Activated T-helper 1 cell treated with anti-CD3 and anti-CD28 coated beads, Interleukin-12 subunit alpha, Interleukin-12 subunit beta, Interleukin-2, Interleukin-4 antibody, amounts not matched to agents 30 ng/mL and 10 ng/mL and 1 ng/mL, durations not matched to agents 14 hours and 24 hours and 36 hours (primary cell): Measurements from ENCODE around the gene IQCM. TPM values are rescaled to one million over a fixed set of nuclear protein-coding genes. Genes with fewer than 3 reads are reported as not detected.

Experiments used
- DNase-seq: peaks from one replicate; pipeline ENCODE4 v3.0.0; 2021; ENCODE audit warnings: low spot score
- H3K27ac Mint-ChIP-seq: one replicate; pipeline ENCODE4 v1.8.0; 2021; ENCODE audit warnings: mild to moderate bottlenecking, mixed read lengths
- H3K27me3 Mint-ChIP-seq: one replicate; pipeline ENCODE4 v1.8.0; 2022; ENCODE audit warnings: mild to moderate bottlenecking, moderate library complexity, mixed read lengths; ENCODE audit not compliant: insufficient read depth
- H3K36me3 Mint-ChIP-seq: one replicate; pipeline ENCODE4 v1.8.0; 2021; ENCODE audit warnings: low read depth, mixed read lengths
- H3K4me1 Mint-ChIP-seq: one replicate; pipeline ENCODE4 v1.8.0; 2021; ENCODE audit warnings: low read depth, mixed read lengths
- H3K4me3 Mint-ChIP-seq: one replicate; pipeline ENCODE4 v1.8.0; 2021; ENCODE audit warnings: mild to moderate bottlenecking, moderate library complexity, mixed read lengths
- H3K9me3 Mint-ChIP-seq: one replicate; pipeline ENCODE4 v1.8.0; 2021; ENCODE audit warnings: mixed read lengths
- intact Hi-C: fragments of 100-400 bp; cut with micrococcal nuclease; formaldehyde crosslinking; loops from one replicate; pipeline ENCODE4 v1.15.1; 2024
- total RNA-seq: library from RNA; stranded (reverse); gene quantifications from 2 replicates; pipeline ENCODE4 v1.2.3, GENCODE V29; 2022

IQCM gene
- total RNA-seq, 1 donor from 2014 or later, result not detected

DNA sequence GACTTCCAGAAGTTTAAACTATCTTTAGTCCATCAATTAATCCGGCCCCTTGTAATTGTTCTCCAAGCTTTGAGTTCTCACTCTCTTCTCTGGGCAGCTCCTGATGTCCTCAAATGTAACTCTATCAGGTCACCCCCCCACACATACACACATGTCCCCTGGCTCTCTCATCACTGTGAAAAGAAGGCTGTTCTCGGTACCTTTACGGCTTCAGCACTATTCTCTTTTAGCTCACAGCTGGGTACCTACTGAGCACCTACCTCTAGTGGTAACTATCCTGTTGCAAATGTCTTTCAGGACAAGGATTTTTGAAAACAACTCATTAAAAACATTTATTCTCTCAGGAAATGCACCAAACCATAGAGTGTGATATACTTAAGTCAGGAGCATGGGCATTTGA is 115.4 kb downstream of the IQCM start:
- Mint-ChIP-seq H3K27me3 (no peaks in the 10 kb centered on the region), H3K27ac (no peak overlapping the region), H3K4me1 (no peaks in the 10 kb centered on the region), H3K9me3 (no peaks in the 10 kb centered on the region), H3K4me3 (no peak overlapping the region), H3K36me3 (no peaks in the 10 kb centered on the region)
- no peak for DNase-seq
- intact Hi-C loops, result no loop called here

- DNase-seq, result no peak
- Mint-ChIP-seq H3K36me3 (no peaks in the 10 kb centered on the region), H3K27me3 (no peaks in the 10 kb centered on the region), H3K9me3 (no peaks in the 10 kb centered on the region), H3K27ac (no peak overlapping the region), H3K4me3 (no peak overlapping the region), H3K4me1 (no peaks in the 10 kb centered on the region)
- intact Hi-C loops, result no loop called here
Measured at GRCh38 chr4:149699642-149700041, 116.0 kb downstream of the IQCM start.

- no peak for DNase-seq
- intact Hi-C loops, result no loop called here
- Mint-ChIP-seq H3K27ac (no peak overlapping the region), H3K4me3 (no peak overlapping the region), H3K36me3 (no peaks in the 10 kb centered on the region), H3K4me1 (no peaks in the 10 kb centered on the region), H3K27me3 (no peaks in the 10 kb centered on the region), H3K9me3 (no peaks in the 10 kb centered on the region)
Measured at GRCh38 chr4:149690726-149691125, 124.9 kb downstream of the IQCM start.

GRCh38 chr4:149684516-149684915 is 131.1 kb downstream of the IQCM start:
- Mint-ChIP-seq H3K27ac (no peak overlapping the region), H3K27me3 (no peaks in the 10 kb centered on the region), H3K4me1 (no peaks in the 10 kb centered on the region), H3K36me3 (no peaks in the 10 kb centered on the region), H3K4me3 (no peak overlapping the region), H3K9me3 (no peaks in the 10 kb centered on the region)
- DNase-seq, result no peak
- intact Hi-C loops, result no loop called here

DNA sequence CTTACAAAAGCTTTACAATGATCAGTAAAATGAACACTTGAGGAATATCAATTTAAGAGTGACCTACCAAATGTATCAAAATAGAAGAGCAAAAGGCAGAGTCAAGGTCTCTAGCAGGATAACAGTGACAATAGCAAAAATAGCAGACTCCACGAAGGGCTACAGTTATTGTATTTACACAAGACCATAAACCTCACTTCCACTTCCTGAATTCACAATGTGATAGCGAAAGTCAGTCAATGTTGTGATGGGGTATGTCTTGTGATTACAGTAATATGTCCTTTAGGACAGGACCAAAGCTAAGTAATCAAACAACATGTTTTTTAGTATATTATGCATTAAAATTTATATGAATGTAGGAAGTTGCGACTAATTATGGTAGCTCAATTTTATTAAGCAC is 139.6 kb downstream of the IQCM start:
- Mint-ChIP-seq H3K4me3 (no peak overlapping the region), H3K27ac (no peak overlapping the region), H3K4me1 (no peaks in the 10 kb centered on the region), H3K27me3 (no peaks in the 10 kb centered on the region), H3K9me3 (no peaks in the 10 kb centered on the region), H3K36me3 (no peaks in the 10 kb centered on the region)
- DNase-seq, result no peak
- intact Hi-C loops, result no loop called here

GRCh38 chr4:149645790-149646189 is 169.9 kb downstream of the IQCM start:
- no peak for DNase-seq
- Mint-ChIP-seq H3K9me3 (peaks cover 3% of the 10 kb centered on the region), H3K27me3 (no peaks in the 10 kb centered on the region), H3K4me3 (no peak overlapping the region), H3K27ac (no peak overlapping the region), H3K36me3 (no peaks in the 10 kb centered on the region), H3K4me1 (no peaks in the 10 kb centered on the region)
- intact Hi-C loops, result no loop called here

GRCh38 chr4:149638073-149638472 is 177.6 kb downstream of the IQCM start:
- Mint-ChIP-seq H3K27me3 (no peaks in the 10 kb centered on the region), H3K36me3 (no peaks in the 10 kb centered on the region), H3K4me3 (no peak overlapping the region), H3K9me3 (no peaks in the 10 kb centered on the region), H3K4me1 (no peaks in the 10 kb centered on the region), H3K27ac (no peak overlapping the region)
- no peak for DNase-seq
- intact Hi-C loops, result no loop called here

DNA sequence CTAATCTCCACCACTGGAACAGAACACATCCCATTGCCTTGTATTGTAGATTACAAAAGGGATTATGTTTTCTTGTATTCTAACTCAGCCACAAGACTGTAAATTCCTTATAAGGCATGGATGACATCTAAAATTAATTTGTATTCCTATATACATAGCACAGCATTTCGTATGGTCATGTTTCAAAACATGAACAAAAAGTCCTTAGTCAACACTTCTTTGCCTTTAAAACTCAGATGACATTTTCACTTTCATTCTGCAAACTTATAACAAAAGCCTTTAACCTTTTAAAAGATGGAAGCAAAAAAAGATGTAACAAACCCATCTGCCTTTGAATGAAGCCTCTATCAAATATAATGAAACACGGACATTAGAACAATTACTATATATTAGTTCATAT is 181.3 kb downstream of the IQCM start:
- no peak overlapping the region for H3K4me3 Mint-ChIP-seq
- no peak for DNase-seq
- H3K27me3 Mint-ChIP-seq, result no peaks in the 10 kb centered on the region
- H3K36me3 Mint-ChIP-seq, result no peaks in the 10 kb centered on the region
- H3K4me1 Mint-ChIP-seq, result no peaks in the 10 kb centered on the region
- no peak overlapping the region for H3K27ac Mint-ChIP-seq
- H3K9me3 Mint-ChIP-seq, result no peaks in the 10 kb centered on the region
- intact Hi-C loops, result no loop called here

- Mint-ChIP-seq H3K4me3 (no peak overlapping the region), H3K27ac (no peak overlapping the region), H3K27me3 (no peaks in the 10 kb centered on the region), H3K9me3 (no peaks in the 10 kb centered on the region), H3K36me3 (no peaks in the 10 kb centered on the region), H3K4me1 (no peaks in the 10 kb centered on the region)
- no peak for DNase-seq
- intact Hi-C loops, result no loop called here
Measured at GRCh38 chr4:149631629-149632028, 184.0 kb downstream of the IQCM start.

GRCh38 chr4:149630064-149630463 is 185.6 kb downstream of the IQCM start:
- intact Hi-C loops, result no loop called here
- Mint-ChIP-seq H3K36me3 (no peaks in the 10 kb centered on the region), H3K9me3 (no peaks in the 10 kb centered on the region), H3K4me3 (no peak overlapping the region), H3K4me1 (no peaks in the 10 kb centered on the region), H3K27me3 (no peaks in the 10 kb centered on the region), H3K27ac (no peak overlapping the region)
- DNase-seq, result no peak

DNA sequence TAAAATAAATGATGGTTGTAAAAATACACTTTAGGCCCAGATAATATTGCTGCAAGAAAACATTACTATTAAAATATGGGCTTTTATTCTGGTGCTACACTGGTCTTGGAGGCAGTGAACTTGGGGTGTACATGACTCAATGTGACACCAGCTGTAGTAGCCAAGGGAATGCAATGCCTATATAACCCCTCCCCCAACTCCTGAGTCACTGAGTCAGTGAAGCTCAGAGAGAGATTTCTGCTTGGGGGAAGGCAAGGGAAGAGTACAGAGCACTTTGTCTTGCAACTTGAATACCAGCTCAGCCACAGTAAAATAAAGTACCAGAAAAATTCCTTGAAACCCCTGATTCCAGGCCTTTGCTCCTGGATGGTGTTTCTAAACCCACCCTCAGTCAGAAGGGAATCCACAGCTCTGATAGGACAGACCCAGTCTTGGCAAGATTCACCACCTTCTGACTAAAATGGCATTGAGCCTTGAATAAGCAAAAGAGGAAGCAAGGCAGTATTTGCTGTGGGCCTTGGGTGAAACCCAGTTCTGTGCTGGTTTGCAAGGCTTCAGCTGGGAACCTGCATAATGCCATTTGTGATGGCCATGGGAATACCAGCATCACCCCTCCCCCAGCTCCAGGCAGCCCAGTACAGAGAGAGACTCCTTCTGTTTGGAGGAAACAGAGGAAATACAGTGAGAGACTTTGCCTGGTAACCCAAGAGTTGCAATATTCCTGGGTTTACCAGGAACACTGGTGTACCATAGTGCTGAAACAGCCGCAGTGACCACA is 209.9 kb downstream of the IQCM start:
- intact Hi-C loops, result no loop called here
- Mint-ChIP-seq H3K27me3 (no peaks in the 10 kb centered on the region), H3K4me3 (no peak overlapping the region), H3K36me3 (no peaks in the 10 kb centered on the region), H3K4me1 (no peaks in the 10 kb centered on the region), H3K9me3 (peaks cover 5% of the 10 kb centered on the region), H3K27ac (no peak overlapping the region)
- no peak for DNase-seq

DNA sequence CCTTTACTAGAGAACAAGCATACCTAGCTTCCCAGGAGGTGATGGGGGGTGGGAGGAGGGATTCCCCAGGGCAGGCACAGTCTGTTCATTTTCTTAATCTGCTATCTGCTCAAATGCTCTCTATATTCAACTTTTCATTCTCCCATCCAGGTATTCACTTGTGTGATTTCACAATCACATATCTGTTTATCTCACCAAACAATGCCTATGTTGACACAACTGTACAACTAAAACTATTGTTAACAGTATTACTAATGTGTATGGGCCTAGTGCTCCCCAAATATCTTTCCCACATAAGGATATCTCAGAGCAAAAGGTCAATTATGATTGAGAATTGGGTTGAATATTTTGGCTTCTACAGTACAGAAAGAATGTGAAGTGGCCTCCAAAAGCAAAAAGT is 210.8 kb downstream of the IQCM start:
- Mint-ChIP-seq H3K36me3 (no peaks in the 10 kb centered on the region), H3K27me3 (no peaks in the 10 kb centered on the region), H3K4me1 (no peaks in the 10 kb centered on the region), H3K27ac (no peak overlapping the region), H3K4me3 (no peak overlapping the region), H3K9me3 (peaks cover 5% of the 10 kb centered on the region)
- intact Hi-C loops, result no loop called here
- DNase-seq, result no peak

DNA sequence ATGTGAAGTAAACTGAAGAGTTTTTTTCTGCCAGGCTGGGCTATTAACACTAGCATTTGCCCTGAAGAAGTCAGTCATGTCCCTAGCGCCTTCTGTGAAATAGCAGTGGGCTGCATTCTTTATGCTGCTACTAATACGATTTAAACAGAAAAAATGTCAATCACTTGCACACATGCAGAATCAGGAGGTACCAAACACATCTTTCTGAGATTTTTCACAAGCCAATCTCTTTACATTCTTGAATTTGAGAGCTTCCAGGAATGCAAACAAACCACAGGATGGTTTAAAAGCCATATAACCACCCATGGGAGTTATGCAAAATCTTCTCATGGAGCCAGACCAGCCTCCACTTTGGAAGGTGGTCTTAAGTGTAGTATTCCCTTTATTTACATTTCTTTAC is 220.1 kb downstream of the IQCM start:
- intact Hi-C loops, result no loop called here
- Mint-ChIP-seq H3K27me3 (no peaks in the 10 kb centered on the region), H3K36me3 (peaks cover 1% of the 10 kb centered on the region), H3K4me1 (no peaks in the 10 kb centered on the region), H3K27ac (no peak overlapping the region), H3K9me3 (peaks cover 15% of the 10 kb centered on the region), H3K4me3 (no peak overlapping the region)
- DNase-seq, result no peak

DNA sequence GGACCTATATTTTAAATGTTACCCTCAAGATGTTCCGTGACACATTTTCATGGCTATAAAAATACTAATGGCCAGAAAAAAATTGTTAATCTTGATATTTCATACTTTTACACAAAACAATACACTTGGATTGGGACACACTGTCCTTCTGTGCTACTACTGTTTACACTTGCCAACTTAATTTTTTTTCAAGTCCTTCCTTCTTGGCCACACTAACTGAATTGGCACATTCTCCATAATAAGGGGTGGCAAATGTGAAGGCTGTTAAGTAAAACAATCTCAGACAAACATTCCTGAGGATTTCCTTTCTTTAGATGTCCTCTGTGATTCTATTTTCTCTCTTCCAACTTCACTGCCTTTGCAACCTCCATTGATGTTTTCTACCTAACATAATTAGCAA is 225.8 kb downstream of the IQCM start:
- peaks cover 1% of the 10 kb centered on the region for H3K36me3 Mint-ChIP-seq
- DNase-seq, result no peak

More for the DNA sequence above, 225.8 kb downstream of the IQCM start:
- H3K27ac Mint-ChIP-seq, result no peak overlapping the region
- no peaks in the 10 kb centered on the region for H3K27me3 Mint-ChIP-seq
- no peaks in the 10 kb centered on the region for H3K4me1 Mint-ChIP-seq
- peaks cover 14% of the 10 kb centered on the region for H3K9me3 Mint-ChIP-seq
- no peak overlapping the region for H3K4me3 Mint-ChIP-seq
- intact Hi-C loops, result no loop called here
